Measurements from ENCODE around the gene APOBEC2. TPM values are rescaled to one million over a fixed set of nuclear protein-coding genes. Genes with fewer than 3 reads are reported as not detected.

The APOBEC2 gene
- total RNA-seq, 1 donor from 2014 or later, result not detected

Other genes with a start within 250 kb of the APOBEC2 start
- gene UNC5CL, start 14.0 kb upstream of the APOBEC2 start, total RNA-seq, result 0.25 TPM
- gene TSPO2, start 10.7 kb upstream of the APOBEC2 start, total RNA-seq, result not detected
- 14.7 TPM for gene OARD1, start 19.2 kb downstream of the APOBEC2 start, total RNA-seq
- 22.8 TPM for gene NFYA, start 19.8 kb downstream of the APOBEC2 start, total RNA-seq
- gene TREML1, start 101.1 kb downstream of the APOBEC2 start, total RNA-seq, result not detected
- gene TREM2, start 109.9 kb downstream of the APOBEC2 start, total RNA-seq, result 5.2 TPM
- not detected for gene TREML2, start 147.9 kb downstream of the APOBEC2 start, total RNA-seq
- gene TREML4, start 175.1 kb downstream of the APOBEC2 start, total RNA-seq, result not detected
- 0.98 TPM for gene TREM1, start 233.5 kb downstream of the APOBEC2 start, total RNA-seq